Activated CD4-positive, alpha-beta memory T cell treated with anti-CD3 and anti-CD28 coated beads, Interleukin-2, amount 10 ng/mL, durations not matched to agents 7 days and 5 days (primary cell): ENCODE data around the gene PHLDB3. TPM values are rescaled to one million over a fixed set of nuclear protein-coding genes. Genes with fewer than 3 reads are reported as not detected.

Experiments used
- CTCF ChIA-PET: fragments of 350-600 bp; sonication (Branson Sonifier 250); formaldehyde crosslinking; loops from one replicate; lab custom pipeline; 2021; ENCODE audit warnings: antibody characterized with exemption, inconsistent platforms; lab: Charles Lee
- POLR2A ChIA-PET: fragments of 350-600 bp; sonication (Branson Sonifier 250); formaldehyde crosslinking; loops from one replicate; lab custom pipeline; 2021; ENCODE audit warnings: antibody characterized with exemption; lab: Charles Lee
- DNase-seq: peaks from one replicate; pipeline ENCODE4 v3.0.0-alpha.2; 2020
- H3K27ac Mint-ChIP-seq: one replicate; pipeline ENCODE4 v1.8.0; 2021; ENCODE audit warnings: mild to moderate bottlenecking, mixed read lengths
- H3K27me3 Mint-ChIP-seq: one replicate; pipeline ENCODE4 v1.8.0; 2021; ENCODE audit warnings: mixed read lengths
- H3K36me3 Mint-ChIP-seq: one replicate; pipeline ENCODE4 v1.8.0; 2021; ENCODE audit warnings: low read depth, mixed read lengths
- H3K4me1 Mint-ChIP-seq: one replicate; pipeline ENCODE4 v1.8.0; 2021; ENCODE audit warnings: mixed read lengths
- H3K4me3 Mint-ChIP-seq: one replicate; pipeline ENCODE4 v1.8.0; 2021; ENCODE audit warnings: mild to moderate bottlenecking, mixed read lengths
- H3K9me3 Mint-ChIP-seq: one replicate; pipeline ENCODE4 v1.8.0; 2021; ENCODE audit warnings: mixed read lengths
- total RNA-seq, 2 experiments: library from RNA; stranded (reverse); gene quantifications; one replicate each; pipeline ENCODE4 v1.2.3, GENCODE V29; 2021

PHLDB3 gene
- total RNA-seq, 2 experiments from 2014 or later: 12.0 to 15.2 TPM

GRCh38 chr19:43505941-43506340, 1.4 kb upstream of the PHLDB3 start:
- Mint-ChIP-seq H3K27me3 (no peaks in the 10 kb centered on the region), H3K9me3 (no peaks in the 10 kb centered on the region), H3K4me1 (peaks cover 31% of the 10 kb centered on the region), H3K27ac (peak overlapping the region; percentile 65), H3K36me3 (peaks cover 33% of the 10 kb centered on the region), H3K4me3 (no peak overlapping the region)
- CTCF ChIA-PET: interaction anchor here (1.1 to 5.0 kb wide), 2 partner anchors 13 to 59 kb away, joined by 3 to 41 read pairs; no protein-coding TSS in a partner anchor
- DNase-seq: no peak
- POLR2A ChIA-PET: interaction anchor here (0.9 to 3.1 kb wide), 3 partner anchors 20 to 67 kb away, joined by 3 to 37 read pairs (median 8); no protein-coding TSS in a partner anchor

GRCh38 chr19:43505186-43505456, 575 bp upstream of the PHLDB3 start:
- no peaks in the 10 kb centered on the region for H3K9me3 Mint-ChIP-seq
- H3K4me3 Mint-ChIP-seq: peak overlapping the region; percentile 50
- DNase-seq: no peak
- H3K27me3 Mint-ChIP-seq: no peaks in the 10 kb centered on the region
- ChIA-PET CTCF (interaction anchor here (1.3 to 5.0 kb wide), 7 partner anchors 14 to 89 kb away, joined by 3 to 41 read pairs (median 11); no protein-coding TSS in a partner anchor), POLR2A (interaction anchor here (1.2 to 3.1 kb wide), 11 partner anchors 13 to 163 kb away, joined by 3 to 37 read pairs (median 9); partner anchors contain the start of genes IRGQ, LYPD3, ZNF575 and ZNF576)
- H3K36me3 Mint-ChIP-seq: peaks cover 31% of the 10 kb centered on the region
- H3K4me1 Mint-ChIP-seq: peaks cover 32% of the 10 kb centered on the region
- peak overlapping the region; percentile 68 for H3K27ac Mint-ChIP-seq

- ChIA-PET POLR2A (interaction anchor here (0.9 to 3.1 kb wide), 15 partner anchors 13 to 165 kb away, joined by 3 to 37 read pairs (median 8); partner anchors contain the start of genes IRGQ, LYPD3, ZNF575 and ZNF576), CTCF (interaction anchor here (0.9 to 5.0 kb wide), 14 partner anchors 9 to 120 kb away, joined by 3 to 41 read pairs (median 5); no protein-coding TSS in a partner anchor)
- Mint-ChIP-seq H3K4me3 (peak overlapping the region; percentile 96), H3K36me3 (peaks cover 23% of the 10 kb centered on the region), H3K4me1 (peaks cover 32% of the 10 kb centered on the region), H3K27ac (peak overlapping the region; percentile 97), H3K27me3 (no peaks in the 10 kb centered on the region), H3K9me3 (no peaks in the 10 kb centered on the region)
- DNase-seq: peak; percentile 98
Measured at GRCh38 chr19:43503501-43504425, 783 bp downstream of the PHLDB3 start.

DNA sequence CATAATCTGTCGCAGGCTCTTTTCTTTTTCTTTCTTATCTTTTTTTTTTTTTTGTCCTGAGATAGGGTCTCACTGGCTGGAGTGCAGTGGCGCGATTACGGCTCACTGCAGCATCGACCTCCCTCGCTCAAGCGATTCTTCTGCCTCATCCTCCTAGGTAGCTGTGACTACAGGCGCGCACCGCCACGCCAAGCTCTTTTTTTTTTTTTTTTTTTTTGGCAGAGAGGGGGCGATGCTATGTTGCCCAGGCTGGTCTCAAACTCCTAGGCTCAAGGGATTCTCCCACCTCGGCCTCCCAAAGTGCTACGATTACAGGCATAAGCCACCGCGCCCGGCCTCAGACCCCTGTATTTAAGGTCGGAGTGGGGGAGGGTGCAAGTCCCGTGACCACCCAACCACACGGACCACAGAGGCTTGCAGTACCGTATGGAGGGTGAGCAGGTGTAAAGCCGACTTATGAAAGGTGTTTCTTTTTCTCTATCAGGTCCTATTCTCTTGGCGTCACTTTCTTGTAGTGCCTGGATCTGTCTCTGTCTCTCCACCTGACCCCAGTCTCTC, 2.0 kb downstream of the PHLDB3 start:
- ChIA-PET CTCF (interaction anchor here (0.6 to 5.0 kb wide), 7 partner anchors 16 to 76 kb away, joined by 3 to 41 read pairs (median 13); no protein-coding TSS in a partner anchor), POLR2A (interaction anchor here (3.1 kb wide), 1 partner anchor 63 kb away, joined by 37 read pairs; no protein-coding TSS in a partner anchor)
- Mint-ChIP-seq H3K4me3 (no peak overlapping the region), H3K9me3 (no peaks in the 10 kb centered on the region), H3K27me3 (no peaks in the 10 kb centered on the region), H3K4me1 (peaks cover 32% of the 10 kb centered on the region), H3K27ac (no peak overlapping the region), H3K36me3 (peaks cover 15% of the 10 kb centered on the region)
- DNase-seq: no peak

DNA sequence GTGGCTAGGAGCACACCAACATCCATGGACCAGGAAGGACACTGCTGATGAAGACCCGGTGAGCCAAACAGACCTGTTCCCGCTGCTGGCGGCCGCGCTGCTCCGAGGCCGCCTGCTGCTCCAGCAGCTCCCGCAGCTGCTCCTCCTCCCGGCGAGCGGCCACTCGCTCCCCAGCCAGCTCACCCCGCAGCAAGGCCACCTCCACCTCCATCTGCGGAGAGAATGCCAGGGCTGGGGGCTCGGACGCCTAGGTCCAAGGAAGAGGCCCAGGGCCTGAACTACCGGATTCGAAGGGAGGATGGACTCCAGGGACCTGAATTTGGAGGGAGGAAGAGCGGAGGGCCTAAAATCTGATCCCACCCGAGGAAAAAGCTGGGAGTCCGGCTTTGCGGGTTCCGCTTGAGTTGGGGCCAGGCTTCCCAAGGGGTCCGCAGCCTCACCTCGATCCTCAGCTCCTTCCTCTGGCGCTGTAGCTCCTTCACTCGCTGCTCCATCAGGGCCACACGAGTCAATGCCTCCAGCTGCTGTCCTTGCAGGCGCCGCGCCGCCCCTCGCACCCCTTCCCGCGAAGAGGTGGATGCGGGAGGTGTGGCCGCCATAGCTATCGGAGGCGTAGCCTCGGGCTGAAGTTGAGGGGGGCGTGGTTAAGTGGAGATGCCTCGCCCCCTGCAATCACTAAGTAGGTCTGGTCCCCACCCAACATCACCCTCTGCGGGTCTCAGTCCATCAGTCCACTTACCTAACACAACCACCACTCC, 2.7 kb downstream of the PHLDB3 start:
- Mint-ChIP-seq H3K27me3 (no peaks in the 10 kb centered on the region), H3K36me3 (peaks cover 15% of the 10 kb centered on the region), H3K9me3 (no peaks in the 10 kb centered on the region), H3K4me1 (peaks cover 32% of the 10 kb centered on the region), H3K27ac (no peak overlapping the region), H3K4me3 (no peak overlapping the region)
- CTCF ChIA-PET: interaction anchor here (0.6 to 5.0 kb wide), 5 partner anchors 17 to 250 kb away, joined by 3 to 41 read pairs (median 3); no protein-coding TSS in a partner anchor
- POLR2A ChIA-PET: no interaction called here
- DNase-seq: no peak

GRCh38 chr19:43499042-43499441, 5.5 kb downstream of the PHLDB3 start:
- Mint-ChIP-seq H3K27ac (no peak overlapping the region), H3K27me3 (no peaks in the 10 kb centered on the region), H3K4me3 (no peak overlapping the region), H3K9me3 (no peaks in the 10 kb centered on the region), H3K36me3 (peaks cover 17% of the 10 kb centered on the region), H3K4me1 (peaks cover 17% of the 10 kb centered on the region)
- no peak for DNase-seq
- ChIA-PET CTCF (interaction anchor here (0.8 to 1.0 kb wide), 2 partner anchors 52 to 96 kb away, joined by 3 read pairs; no protein-coding TSS in a partner anchor), POLR2A (no interaction called here)

GRCh38 chr19:43498233-43498842, 6.2 kb downstream of the PHLDB3 start:
- ChIA-PET POLR2A (no interaction called here), CTCF (interaction anchor here (0.8 kb wide), 1 partner anchor 97 kb away, joined by 3 read pairs; no protein-coding TSS in a partner anchor)
- Mint-ChIP-seq H3K27ac (no peak overlapping the region), H3K27me3 (no peaks in the 10 kb centered on the region), H3K4me1 (peaks cover 11% of the 10 kb centered on the region), H3K9me3 (no peaks in the 10 kb centered on the region), H3K36me3 (peaks cover 15% of the 10 kb centered on the region), H3K4me3 (no peak overlapping the region)
- no peak for DNase-seq

DNA sequence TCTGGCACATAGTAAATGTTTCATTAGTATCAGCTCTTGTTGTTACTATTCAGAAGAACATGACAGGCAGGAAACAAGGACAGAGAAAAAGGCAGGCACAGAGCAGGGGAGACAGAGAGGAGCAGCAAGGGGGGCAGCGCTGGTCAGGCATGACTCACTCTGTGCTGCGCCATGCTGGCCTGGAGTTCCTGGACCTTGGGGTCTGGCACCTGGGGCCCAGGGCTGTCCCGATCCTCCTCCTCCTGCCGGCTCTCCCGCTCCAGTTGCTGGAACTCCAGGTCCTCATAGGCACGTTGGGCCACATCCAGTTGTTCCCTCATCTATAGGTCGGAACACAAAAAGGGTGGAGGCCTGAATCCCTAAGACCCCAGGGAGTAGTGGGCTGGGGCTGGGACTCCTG, 7.6 kb downstream of the PHLDB3 start:
- H3K9me3 Mint-ChIP-seq: no peaks in the 10 kb centered on the region
- H3K36me3 Mint-ChIP-seq: peaks cover 10% of the 10 kb centered on the region
- CTCF ChIA-PET: interaction anchor here (2.0 kb wide), 1 partner anchor 23 kb away, joined by 8 read pairs; no protein-coding TSS in a partner anchor

DNA sequence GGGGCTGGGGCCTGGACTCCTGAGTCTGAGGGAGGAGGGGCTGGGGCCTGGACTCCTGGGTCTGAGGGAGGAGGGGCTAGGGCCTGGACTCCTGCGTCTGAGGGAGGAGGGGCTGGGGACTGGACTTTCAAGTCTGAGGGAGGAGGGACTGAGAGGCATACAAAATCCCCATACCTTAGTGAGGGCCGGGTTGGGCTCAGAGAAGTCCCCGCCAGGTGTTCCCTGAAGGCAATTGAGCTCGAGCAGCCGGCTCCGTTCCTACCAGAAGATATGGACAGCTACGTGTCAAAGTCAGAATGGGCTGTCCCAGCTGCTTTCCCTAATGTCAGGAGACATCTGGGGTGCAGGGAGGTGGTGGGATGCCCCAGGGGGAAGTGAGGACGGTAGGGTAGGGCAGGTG, 9.5 kb downstream of the PHLDB3 start:
- CTCF ChIA-PET: interaction anchor here (2.0 kb wide), 1 partner anchor 25 kb away, joined by 8 read pairs; no protein-coding TSS in a partner anchor
- no peaks in the 10 kb centered on the region for H3K9me3 Mint-ChIP-seq
- H3K4me3 Mint-ChIP-seq: no peak overlapping the region
- H3K36me3 Mint-ChIP-seq: peaks cover 8% of the 10 kb centered on the region
- H3K27me3 Mint-ChIP-seq: no peaks in the 10 kb centered on the region
- H3K4me1 Mint-ChIP-seq: no peaks in the 10 kb centered on the region
- H3K27ac Mint-ChIP-seq: no peak overlapping the region
- POLR2A ChIA-PET: no interaction called here
- no peak for DNase-seq

More for the DNA sequence above, 7.6 kb downstream of the PHLDB3 start:
- H3K4me1 Mint-ChIP-seq: peaks cover 1% of the 10 kb centered on the region
- H3K27me3 Mint-ChIP-seq: no peaks in the 10 kb centered on the region
- POLR2A ChIA-PET: interaction anchor here (0.9 kb wide), 1 partner anchor 90 kb away, joined by 3 read pairs; no protein-coding TSS in a partner anchor
- DNase-seq: no peak
- no peak overlapping the region for H3K4me3 Mint-ChIP-seq
- no peak overlapping the region for H3K27ac Mint-ChIP-seq

DNA sequence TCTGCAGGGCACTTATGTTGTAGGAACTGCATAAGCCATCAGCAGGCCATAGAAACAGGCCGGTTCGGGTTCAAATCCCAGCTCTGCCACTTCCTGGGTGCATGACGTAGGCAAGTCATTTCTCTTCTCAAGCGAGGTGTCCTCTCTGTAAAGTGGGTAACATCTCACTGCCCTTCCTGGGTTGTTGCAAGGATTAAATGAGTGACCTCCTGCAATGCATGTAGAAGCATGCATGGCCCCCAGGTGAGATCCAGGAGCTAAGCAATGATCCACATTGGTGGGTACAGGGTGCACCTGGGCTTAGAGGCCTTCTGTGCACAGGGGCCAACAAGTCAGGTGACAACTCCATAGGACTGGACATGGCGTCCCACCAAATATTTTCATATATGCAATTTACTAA, 13.8 kb downstream of the PHLDB3 start:
- ChIA-PET POLR2A (interaction anchor here (1.2 kb wide), 2 partner anchors 13 to 27 kb away, joined by 3 to 4 read pairs; partner anchors contain the start of gene PHLDB3), CTCF (interaction anchor here (1.1 to 1.4 kb wide), 3 partner anchors 10 to 55 kb away, joined by 3 to 5 read pairs (median 3); no protein-coding TSS in a partner anchor)
- Mint-ChIP-seq H3K27ac (no peak overlapping the region), H3K4me3 (no peak overlapping the region), H3K9me3 (no peaks in the 10 kb centered on the region), H3K27me3 (no peaks in the 10 kb centered on the region), H3K4me1 (no peaks in the 10 kb centered on the region), H3K36me3 (peaks cover 7% of the 10 kb centered on the region)
- DNase-seq: no peak

DNA sequence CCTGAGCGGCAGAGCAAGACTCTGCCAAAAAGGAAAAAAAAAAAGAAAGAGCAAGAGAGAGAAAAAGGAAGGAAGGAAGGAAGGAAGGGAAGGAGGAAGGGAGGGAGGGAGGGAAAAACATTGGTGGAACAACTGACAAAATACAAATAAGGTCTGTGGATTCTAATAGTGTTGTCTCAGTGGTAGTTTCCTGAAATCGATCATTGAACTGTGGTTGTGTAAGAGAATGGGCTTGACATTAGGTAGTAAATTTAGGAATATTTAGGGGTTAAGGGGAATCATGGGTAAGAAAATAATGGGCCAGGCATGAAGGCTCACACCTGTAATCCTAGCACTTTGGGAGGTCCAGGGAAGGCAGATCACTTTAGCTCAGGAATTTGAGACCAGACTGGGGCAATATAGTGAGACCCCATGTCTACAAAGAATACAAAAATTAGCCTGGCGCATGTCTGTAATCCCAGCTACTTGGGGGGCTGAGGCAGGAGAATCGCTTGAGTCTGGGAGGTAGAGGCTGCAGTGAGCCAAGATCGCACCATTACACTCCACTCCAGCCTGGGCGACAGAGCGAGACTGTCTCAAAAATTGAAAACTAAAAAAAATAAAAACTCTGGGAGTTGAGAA, 14.5 kb downstream of the PHLDB3 start:
- H3K36me3 Mint-ChIP-seq: peaks cover 4% of the 10 kb centered on the region
- H3K27me3 Mint-ChIP-seq: no peaks in the 10 kb centered on the region
- no peak for DNase-seq
- no peaks in the 10 kb centered on the region for H3K9me3 Mint-ChIP-seq
- ChIA-PET CTCF (interaction anchor here (1.1 to 1.4 kb wide), 3 partner anchors 10 to 54 kb away, joined by 3 to 5 read pairs (median 3); no protein-coding TSS in a partner anchor), POLR2A (interaction anchor here (1.2 kb wide), 2 partner anchors 14 to 26 kb away, joined by 3 to 4 read pairs; partner anchors contain the start of gene PHLDB3)
- H3K4me3 Mint-ChIP-seq: no peak overlapping the region
- H3K4me1 Mint-ChIP-seq: no peaks in the 10 kb centered on the region
- H3K27ac Mint-ChIP-seq: no peak overlapping the region
